HuH-7 (cell line): ENCODE data around the gene PLIN4.
A peak's percentile ranks its signal among the peaks of the same experiment; 100 is the strongest.
"Not testable (repeated sequence)": the region's sequence is repeated elsewhere in the genome, so short reads cannot be mapped to it uniquely, and the experiment has no call there.

Experiments used
- DNase-seq: peaks from one replicate; pipeline ENCODE4 v3.0.0; 2011; ENCODE audit warnings: low spot score

Gene PLIN4

GRCh38 chr19:4543842-4544647, 25.8 kb upstream of the PLIN4 start:
- DNase-seq = no peak

GRCh38 chr19:4542896-4543841, 24.9 kb upstream of the PLIN4 start:
- DNase-seq = no peak

- DNase-seq = not testable (repeated sequence)
Observed at GRCh38 chr19:4541806-4542145, 23.5 kb upstream of the PLIN4 start.

- DNase-seq = no peak
Observed at GRCh38 chr19:4541114-4541805, 23.0 kb upstream of the PLIN4 start.

- DNase-seq = peak; percentile 89
Observed at GRCh38 chr19:4539693-4540581, 21.7 kb upstream of the PLIN4 start, which contains the start of gene LRG1. LRG1 (minus strand) TSS chr19:4540036; CDS start chr19:4540013, 23 bp downstream.

GRCh38 chr19:4539169-4539692, 20.9 kb upstream of the PLIN4 start:
- no peak for DNase-seq

- no peak for DNase-seq
Observed at GRCh38 chr19:4538601-4538954, 20.3 kb upstream of the PLIN4 start.

- DNase-seq = no peak
Observed at GRCh38 chr19:4537953-4538600, 19.8 kb upstream of the PLIN4 start.

- DNase-seq = no peak
Observed at GRCh38 chr19:4536798-4537197, 18.5 kb upstream of the PLIN4 start.

GRCh38 chr19:4534836-4535658, 16.8 kb upstream of the PLIN4 start, which contains the start of gene PLIN5:
PLIN5 (minus strand) TSS chr19:4535224; CDS start chr19:4534074, 1,150 bp downstream.
- peak; percentile 96 for DNase-seq

- DNase-seq = no peak
Observed at GRCh38 chr19:4533835-4534424, 15.6 kb upstream of the PLIN4 start.

GRCh38 chr19:4533334-4533733, 15.0 kb upstream of the PLIN4 start:
- DNase-seq = no peak

- no peak for DNase-seq
Observed at GRCh38 chr19:4531562-4532165, 13.4 kb upstream of the PLIN4 start.

- no peak for DNase-seq
Observed at GRCh38 chr19:4529924-4530522, 11.7 kb upstream of the PLIN4 start.

GRCh38 chr19:4528843-4529242, 10.6 kb upstream of the PLIN4 start:
- no peak for DNase-seq

- DNase-seq = not testable (repeated sequence)
Observed at GRCh38 chr19:4527377-4527776, 9.1 kb upstream of the PLIN4 start.

GRCh38 chr19:4525563-4526002, 7.3 kb upstream of the PLIN4 start:
- DNase-seq = no peak
